Limb (tissue), 2 donors: ENCODE measurements around the gene CYLD.

Experiments used
- DNase-seq, 2 donors: peaks; one replicate each; pipeline ENCODE4 v3.0.0-alpha.2; 2016; ENCODE audit errors: extremely low spot score in 2 of 2

CYLD gene

DNA sequence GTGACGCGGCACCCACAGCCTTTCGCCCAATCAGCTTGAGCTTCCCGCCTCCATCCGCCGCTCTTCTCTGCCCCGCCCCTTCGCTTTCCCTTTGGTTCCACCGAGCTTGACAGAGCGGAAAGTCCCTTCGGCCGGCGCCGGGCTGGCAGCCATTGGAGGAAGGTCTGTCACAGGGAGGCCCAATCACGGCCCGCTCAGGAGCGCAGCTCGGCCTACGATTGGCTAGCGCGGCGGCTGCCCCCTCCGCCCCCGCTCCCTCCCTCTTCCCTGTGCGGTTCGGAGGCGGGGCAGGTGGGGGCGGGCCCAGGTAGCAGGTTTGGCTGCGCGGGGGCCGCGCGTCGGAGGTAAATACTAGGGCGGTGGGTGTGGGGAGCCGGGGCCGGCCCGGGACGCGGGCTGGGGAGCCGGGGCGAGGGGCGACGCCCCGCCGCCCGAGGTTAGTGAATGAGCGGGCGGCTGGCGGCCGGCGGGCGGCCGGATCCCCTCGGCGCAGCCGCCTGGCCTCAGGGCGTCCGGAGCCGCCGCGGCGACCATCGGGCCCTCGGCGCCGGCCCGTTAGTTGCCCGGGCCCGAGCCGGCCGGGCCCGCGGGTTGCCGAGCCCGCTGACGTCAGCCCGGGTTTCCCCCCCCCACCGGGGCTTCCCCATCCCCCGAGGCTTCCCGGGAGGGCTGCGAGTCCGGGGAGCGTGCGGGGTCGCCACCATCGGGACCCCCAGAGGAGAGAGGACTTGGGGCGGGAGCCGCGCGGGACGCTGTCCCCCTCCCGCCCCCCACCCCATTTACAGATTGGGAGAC lies at the start of gene CYLD:
Gene CYLD (plus strand): TSS at position 306 of the 795 bp plus-strand sequence. CDS start 7,613 bp downstream, outside the sequence.
- DNase-seq, result peak; percentile 99 to 100

DNA sequence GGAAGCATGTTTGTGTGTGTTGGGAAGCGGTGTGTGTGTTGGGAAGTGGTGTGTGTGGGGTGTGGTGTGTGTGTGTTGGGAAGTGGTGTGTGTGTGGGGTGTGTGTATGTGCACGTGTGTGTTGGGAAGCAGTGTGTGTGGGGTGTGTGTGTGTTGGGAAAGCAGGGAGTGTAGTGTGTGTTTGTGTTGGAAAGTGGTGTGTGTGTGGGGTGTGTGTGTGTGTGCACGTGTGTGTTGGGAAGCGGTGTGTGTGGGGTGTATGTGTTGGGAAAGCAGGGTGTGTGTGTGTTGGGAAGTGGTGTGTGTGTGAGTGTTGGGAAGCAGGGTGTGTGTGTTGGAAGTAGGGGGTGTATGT lies 49.3 kb upstream of the CYLD start:
- no peak for DNase-seq

DNA sequence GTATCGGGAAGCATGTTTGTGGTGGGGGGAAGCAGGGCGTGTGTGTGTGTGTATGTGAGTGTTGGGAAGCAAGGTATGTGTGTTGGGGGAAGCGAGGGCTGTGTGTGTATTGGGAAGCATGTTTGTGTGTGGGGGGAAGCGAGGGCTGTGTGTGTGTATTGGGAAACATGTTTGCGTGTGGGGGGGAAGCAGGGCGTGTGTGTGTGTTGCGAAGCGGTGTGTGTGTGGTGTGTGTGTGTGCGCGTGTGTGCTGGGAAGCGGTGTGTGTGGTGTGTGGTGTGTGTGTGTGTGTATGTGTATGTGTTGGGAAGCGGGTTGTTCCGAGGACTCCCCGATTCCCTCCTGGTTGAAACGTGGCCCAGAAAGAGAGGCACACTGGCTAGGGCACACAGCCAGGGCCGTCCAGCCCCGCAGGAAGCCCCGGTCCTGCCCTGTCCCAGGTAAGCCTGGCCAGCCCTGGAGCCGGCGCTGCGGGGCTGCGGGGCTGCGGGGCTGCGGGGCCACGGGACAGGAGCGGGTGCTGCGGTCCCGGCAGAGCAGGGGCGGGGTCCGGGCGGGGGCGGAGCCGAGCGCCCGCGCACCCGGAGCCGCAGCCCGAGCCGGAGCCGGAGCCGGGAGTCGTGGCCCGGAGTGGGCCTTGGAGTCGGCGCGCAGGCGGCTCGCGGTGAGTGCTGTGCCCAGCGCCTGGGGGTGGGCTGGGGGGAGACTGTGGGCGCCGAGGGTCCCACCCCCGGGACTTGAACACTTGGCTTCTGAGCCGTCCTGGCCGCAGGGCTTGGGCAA lies 48.7 kb upstream of the CYLD start, which contains the start of gene NOD2:
Gene NOD2 (plus strand): TSS at position 608 of the 783 bp plus-strand sequence. CDS start 5,890 bp downstream, outside the sequence.
- DNase-seq, result peak in 1 of 2 donors; percentile 57

DNA sequence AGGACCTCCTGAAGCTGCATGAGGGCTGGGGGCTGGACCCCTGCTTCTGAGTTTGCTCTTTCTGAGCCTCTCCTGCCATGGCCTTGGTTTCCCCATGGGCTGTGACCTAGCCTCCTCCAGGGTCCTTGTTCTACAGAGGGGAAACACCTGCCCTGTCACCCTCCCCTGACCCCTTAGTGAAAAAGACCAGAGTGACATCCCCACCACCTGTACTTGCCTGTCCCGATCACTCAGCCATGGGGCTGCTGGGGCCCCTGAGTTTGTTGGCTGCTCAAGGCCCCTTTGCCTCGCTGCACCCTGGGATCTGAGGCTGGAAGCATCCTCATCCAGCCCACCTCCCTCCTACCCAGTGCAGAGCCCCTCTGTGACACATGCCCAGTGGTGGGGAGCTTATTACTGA lies 47.7 kb upstream of the CYLD start:
- no peak for DNase-seq

DNA sequence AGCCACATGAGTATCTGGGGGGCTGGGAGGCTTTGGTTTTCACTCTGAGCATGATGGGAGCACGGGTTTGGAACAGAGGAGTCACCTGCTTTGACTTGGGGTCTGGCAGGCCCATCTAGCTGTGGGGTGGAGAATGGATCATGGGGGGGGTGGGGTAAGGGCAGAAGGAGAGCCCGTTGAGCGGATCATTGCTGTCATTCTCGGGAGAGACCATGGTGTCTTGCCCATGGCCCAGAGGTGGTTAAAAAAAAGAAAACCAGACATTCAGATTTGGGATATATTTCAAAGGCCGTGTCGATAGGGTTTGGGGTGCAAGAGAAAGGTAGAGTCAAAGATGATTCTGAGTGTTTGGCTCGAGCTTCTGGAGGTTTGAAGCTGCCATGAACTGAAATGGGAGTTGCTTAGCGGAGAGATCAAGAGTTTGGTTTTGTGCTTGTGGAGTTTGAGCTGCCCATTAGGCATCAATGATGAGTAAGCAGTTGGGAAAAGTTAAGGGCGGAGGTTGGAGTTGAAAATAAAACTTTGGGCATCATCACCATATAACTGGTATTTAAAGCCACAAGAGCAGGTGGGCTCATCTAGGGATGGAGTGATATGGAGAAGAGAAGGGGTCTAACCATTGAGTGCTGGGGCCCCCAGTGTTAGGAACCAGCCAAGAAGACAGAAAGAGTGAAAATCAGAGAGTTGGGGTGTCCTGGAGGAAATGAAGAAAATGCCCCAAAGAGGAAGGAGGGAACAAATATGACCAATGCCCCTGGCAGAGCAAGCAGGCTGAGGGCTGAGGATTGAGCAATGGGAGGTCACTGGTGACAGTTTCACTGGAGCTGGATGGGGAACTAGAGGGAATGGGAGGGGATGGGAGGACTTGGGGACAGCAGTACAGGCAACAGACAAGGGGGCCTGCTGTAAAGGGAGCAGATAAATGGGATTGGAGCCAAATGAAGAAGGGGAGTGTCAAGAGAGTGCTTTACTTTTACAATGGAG lies 46.6 kb upstream of the CYLD start:
- no peak for DNase-seq

DNA sequence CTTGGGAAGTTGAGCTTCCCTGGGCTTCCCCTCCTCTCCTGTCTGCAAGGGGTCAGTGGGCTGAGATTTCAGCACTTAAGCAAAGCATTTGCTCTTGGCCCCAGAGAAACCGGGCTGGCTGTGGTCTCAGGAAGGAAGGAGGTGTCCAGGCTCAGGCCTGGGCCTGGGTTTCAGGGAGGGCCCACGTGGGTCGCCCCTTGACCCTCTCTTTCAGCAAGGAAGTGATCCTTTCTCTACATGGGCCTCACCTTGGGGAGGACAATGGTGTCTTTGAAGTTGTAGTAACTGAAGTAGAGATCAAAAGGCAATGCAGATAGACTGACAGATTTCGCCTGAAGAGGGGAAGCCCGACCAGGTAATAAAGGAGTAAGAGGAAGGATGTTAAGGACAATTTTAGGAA lies 45.8 kb upstream of the CYLD start:
- no peak for DNase-seq

DNA sequence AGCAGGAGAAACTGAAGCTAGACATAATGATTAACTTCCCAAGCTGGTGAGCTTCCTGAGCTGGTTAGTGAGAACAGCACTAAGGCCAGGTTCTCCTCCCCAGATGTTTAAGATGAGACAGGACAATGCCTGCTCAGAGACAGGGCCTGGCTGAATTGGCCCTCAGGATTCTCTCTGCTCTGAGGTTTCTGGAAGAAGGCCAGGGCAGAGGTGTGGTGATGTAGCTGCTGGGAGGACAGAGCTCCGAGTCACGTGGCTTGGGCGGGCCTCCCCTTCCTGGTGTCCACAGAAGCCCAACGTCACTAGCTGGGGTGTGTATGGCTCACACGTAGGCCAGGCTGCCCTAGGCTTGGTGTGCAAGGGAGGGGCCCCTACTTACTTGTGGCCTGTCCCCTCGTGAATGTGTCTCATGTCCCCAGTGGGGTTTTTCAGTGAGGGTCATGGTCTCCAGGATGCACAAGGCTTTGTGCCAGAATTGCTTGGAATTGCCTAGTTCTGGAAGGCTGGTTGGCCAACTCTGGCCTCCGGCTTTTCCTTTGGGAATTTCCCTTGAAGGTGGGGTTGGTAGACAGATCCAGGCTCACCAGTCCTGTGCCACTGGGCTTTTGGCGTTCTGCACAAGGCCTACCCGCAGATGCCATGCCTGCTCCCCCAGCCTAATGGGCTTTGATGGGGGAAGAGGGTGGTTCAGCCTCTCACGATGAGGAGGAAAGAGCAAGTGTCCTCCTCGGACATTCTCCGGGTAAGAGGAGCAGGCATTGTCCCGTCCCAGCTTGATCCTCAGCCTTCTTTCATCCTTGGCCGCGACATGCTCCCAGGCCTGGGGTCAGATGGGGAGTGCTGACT lies 45.1 kb upstream of the CYLD start:
- no peak for DNase-seq

DNA sequence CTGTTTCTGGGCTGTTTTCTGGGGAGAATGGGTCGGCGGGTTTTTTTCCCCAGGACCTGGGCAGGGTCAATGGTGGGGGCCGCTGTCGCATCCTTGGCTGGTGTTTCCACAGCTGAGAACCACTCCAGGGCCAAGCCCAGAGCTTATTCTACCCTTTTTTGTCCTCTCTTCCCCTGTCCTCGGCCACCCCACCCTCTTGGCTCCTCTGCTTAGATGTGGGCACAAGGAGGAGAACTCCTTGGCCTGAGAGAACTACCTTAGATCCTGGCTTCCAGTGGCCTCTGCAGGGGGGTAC lies 44.5 kb upstream of the CYLD start:
- DNase-seq, result no peak

DNA sequence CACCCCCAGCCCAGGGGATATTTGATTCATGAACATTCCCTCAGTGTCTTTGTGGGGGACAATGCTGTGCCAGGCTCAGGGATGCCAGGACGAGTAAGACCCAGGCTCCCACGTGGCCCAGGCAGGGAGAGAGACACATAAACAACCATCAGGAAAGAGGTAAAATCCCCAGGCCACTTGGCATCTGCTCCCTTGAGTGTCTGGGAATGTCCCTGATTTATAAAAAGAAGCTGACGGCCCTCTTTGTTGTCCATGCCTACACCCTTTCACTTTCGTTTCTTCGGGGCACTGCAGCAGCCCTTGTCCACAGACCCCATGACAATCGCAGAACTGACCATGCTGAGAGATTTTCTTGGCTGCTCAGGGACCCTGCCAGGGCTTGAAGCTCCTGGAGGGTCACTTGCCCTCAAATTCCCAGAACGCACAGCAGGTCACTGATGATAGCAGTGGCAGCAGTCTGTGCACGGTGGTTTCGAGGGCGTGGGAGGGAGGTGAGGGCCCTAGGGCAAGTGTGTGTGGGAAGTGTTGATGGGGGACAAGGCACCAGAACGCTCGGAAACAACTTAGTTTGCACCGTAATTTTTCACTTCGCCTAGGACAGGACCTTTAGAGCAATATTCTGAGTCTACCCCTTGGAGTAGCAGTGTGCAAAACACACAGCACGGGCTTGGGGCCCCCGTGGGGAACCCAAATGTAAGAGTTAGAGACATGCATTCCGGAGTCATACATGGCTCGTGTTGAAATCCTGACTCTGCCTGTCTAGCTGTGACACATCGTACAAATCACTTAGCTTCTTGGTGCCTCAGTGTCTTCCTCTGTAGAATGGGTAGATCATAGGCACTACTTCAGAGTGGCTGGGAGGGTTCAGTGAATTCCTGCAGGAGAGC lies 43.8 kb upstream of the CYLD start:
- DNase-seq, result no peak

DNA sequence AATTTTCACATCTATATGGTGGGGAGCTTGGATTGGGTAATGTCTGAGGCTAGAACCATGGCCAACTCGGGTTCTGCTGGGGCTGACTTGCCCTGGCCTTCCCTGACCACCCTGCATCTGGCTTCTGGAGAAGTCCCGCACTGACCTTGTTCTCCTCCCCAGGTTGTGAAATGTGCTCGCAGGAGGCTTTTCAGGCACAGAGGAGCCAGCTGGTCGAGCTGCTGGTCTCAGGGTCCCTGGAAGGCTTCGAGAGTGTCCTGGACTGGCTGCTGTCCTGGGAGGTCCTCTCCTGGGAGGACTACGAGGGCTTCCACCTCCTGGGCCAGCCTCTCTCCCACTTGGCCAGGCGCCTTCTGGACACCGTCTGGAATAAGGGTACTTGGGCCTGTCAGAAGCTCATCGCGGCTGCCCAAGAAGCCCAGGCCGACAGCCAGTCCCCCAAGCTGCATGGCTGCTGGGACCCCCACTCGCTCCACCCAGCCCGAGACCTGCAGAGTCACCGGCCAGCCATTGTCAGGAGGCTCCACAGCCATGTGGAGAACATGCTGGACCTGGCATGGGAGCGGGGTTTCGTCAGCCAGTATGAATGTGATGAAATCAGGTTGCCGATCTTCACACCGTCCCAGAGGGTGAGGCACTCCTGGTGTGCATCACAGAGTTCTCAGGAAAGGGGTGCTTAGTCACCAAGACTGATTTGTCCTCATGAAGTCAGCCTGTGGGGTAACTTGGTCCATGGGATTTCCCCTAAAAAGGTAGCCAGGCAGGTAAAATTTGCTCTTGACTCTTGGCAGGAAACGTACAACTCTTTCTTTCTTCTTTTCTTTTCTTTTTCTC lies 42.3 kb upstream of the CYLD start:
- no peak for DNase-seq

DNA sequence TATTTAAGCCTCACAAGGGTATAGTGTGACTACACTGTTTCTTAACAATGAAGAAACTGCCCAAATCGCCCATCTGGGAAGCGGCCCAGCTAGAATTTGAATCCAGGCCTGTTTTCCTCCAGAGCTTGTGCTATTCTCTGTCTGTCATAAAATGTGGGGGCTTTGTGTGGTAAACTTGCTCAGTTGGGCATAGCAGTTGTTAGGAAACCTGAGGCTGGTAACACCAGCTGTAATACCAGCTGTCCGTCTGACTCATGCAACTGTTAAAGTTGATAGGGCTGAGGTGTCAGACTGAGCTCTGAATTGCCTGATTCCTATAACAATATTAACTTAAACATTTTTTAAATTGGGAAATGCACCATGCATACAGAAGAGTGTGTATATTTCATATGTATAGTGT lies 39.2 kb upstream of the CYLD start:
- peak in 1 of 2 donors; percentile 28 for DNase-seq

DNA sequence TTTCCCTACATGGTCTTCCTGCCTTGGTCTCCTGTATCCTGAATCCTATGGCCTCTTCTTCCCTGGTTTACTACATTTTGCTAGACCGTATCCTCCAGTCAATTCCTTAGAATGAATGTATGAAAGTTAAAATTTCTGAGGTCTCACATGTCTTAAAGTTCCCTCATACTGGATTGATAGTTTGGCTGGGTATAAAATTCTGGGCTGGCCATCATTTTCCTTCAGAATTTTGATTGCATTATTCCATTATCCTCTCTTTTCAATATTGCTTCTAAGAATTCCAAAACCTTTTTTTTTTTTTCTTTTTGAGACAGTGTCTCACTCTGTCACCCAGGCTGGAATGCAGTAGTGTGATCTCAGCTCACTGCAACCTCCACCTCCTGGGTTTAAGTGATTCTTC lies 37.6 kb upstream of the CYLD start:
- no peak for DNase-seq

DNA sequence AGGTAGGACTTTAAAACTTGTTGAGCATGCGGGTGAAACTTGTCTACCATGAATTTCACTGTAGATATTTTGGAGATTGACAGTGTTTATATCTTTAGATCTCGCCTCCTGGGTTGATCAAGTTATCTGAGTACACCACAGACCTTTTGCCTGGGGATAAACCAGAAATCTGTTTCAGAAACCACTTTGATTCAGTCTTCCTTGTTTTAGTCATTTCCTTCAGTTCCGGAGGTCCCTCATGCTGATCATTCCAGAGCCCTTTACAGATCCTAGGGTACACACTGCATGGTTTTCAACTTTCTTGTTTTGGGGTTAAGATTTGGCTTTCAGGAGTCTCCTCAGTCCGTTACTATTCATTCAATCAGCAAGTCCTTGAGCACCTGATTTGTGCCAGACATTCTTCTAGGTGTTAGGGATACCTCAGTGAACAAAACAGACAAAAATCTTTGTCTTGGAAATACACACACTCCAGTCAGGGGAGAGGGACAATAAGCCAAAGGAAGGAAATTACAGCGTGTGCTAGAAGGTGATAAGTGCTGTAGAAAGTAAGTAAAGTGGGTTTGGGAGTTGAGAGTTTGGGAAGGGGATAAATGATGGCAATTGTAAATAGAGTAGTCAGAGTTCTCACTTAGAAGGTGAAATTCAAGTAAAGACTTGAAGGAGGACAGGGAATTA lies 36.3 kb upstream of the CYLD start:
- no peak for DNase-seq

DNA sequence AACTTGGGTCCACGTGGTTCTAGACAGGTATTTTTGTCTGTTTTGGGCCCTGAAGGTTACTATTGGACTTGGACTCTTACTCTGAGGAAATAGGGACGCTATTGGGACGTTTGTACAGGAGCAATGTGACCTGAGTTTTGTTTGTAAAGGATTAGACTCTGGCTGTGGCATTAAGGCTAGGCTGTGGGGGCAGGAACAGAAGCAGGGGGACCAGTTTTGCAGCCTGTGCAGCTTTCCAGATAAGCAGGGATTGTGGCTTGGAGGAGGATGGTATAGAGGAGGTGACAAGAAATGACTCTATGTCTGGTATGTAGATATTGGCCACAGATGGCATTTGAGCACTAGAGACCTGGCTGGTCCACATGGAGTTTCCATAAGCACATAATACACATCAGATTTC lies 35.6 kb upstream of the CYLD start:
- no peak for DNase-seq

DNA sequence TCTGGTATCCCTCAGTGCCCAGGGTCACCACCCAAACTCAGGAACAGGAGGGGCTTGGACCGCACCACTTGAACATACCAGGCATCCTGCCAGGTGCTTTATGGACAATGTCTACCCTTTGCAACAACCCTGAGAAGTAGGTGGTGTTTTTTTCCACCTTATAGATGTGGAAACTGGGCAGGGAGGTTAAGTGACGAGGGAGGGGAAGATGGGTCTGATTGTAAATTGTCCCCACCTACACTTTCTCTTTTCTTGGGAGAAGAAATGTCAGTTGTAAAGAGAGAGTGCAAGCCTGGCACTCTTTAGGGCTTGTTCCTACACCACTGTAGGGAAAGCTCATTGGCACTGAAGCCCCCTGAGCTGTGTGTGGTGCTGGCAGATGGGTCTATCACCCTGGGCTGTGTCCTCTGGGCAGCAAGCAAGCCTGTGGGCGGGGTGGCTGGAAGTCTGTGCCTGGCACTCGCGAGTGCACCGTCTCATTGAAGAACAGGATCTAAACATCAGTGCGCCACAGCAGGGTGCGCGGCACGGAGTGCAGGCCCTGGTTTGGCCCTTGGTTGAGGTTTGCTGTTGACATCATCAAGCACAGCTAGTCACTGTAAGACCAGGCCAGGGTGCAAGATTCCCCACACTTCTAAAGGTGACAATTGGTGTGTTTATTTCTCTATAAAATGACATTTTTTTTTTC lies 33.4 kb upstream of the CYLD start:
- DNase-seq, result no peak

DNA sequence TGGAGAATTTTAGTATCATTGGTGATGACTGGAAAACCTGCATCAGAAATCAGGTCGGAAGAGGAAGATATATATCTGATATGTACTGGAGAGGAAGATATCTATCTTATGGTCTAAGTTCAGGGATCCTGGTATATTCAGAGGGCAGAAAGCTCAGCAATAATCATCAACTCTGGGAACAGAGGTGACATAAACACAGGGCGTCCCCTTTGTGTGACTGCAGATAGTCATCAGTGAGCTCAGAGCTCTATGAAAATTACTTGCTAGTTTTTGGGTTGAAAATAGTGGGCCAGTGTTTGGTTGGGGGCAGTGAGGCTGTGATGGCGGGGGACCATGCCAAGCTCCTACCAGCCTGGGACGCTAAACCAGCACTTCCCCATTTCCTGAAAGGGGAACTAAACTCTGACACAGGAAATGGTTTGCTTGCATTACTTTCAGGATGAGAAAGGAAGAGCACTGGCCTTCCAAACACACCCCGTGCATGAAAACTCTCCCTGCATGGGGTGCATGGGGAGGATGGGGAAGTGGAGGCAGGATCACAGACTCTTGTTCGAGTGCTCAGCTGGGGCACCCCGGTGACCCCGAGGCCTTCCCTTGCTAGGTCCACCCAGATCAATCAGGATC lies 32.7 kb upstream of the CYLD start:
- DNase-seq, result no peak

DNA sequence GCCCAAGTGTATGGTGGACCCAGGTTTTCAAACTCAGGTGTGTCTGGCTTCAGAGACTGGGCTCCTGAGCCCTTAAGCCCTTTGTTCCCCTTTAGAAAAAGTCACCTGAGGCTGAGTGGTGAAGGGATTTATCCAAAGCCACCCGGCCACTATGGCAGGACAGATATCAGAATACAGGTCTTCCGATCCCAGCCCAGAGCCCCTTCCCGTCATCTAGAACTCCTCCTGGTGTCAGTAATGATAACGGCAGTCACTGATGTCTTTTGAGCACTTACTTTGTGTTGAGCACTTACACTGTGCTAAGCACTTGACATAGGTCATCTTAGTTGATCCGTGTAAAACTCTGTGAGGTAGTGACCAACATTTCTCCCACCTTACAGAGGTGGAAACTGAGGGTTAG lies 31.9 kb upstream of the CYLD start:
- no peak for DNase-seq
